H1 (cell line): ENCODE results near the gene GPER1. TPM values are rescaled to one million over a fixed set of nuclear protein-coding genes. Genes with fewer than 3 reads are reported as not detected.
A peak's percentile ranks its signal among the peaks of the same experiment; 100 is the strongest.

Experiments
- CTCF ChIA-PET: fragments of 300-600 bp; sonication (Branson Sonifier 250); formaldehyde crosslinking; loops from one replicate; lab custom pipeline; 2021; ENCODE audit not compliant: partially characterized antibody; lab: Charles Lee
- POLR2A ChIA-PET: fragments of 300-600 bp; sonication (Branson Sonifier 250); formaldehyde crosslinking; loops from one replicate; lab custom pipeline; 2021; ENCODE audit warnings: inconsistent platforms; ENCODE audit not compliant: partially characterized antibody; lab: Charles Lee
- DNase-seq, 2 experiments: peaks; one replicate each; pipeline versions ENCODE4 v3.0.0 to v3.0.0-alpha.2; 2010 to 2022; ENCODE audit warnings: low spot score in 2 of 2, low read depth in 1 of 2, mixed read lengths in 1 of 2
- FAIRE-seq: peaks from 2 replicates; lab custom pipeline; 2011; peaks lifted over from hg19 to GRCh38; lab: Jason Lieb, UNC
- H2AFZ ChIP-seq: 2 replicates; pipeline ENCODE4 v1.8.1; 2012; ENCODE audit warnings: low read length, inconsistent platforms
- H2AK5ac ChIP-seq: 2 replicates; pipeline ENCODE4 v1.6.1; 2013; ENCODE audit warnings: low read depth, low read length
- H2BK120ac ChIP-seq: replicated peaks from 2 replicates; pipeline ENCODE3; 2013; ENCODE audit warnings: low read depth, low read length, inconsistent platforms
- H2BK12ac ChIP-seq: 2 replicates; pipeline ENCODE4 v1.6.1; 2013; ENCODE audit warnings: low read depth, low read length
- H2BK15ac ChIP-seq: 2 replicates; pipeline ENCODE4 v1.6.1; 2013; ENCODE audit warnings: low read length
- H2BK20ac ChIP-seq: 2 replicates; pipeline ENCODE4 v1.6.1; 2013; ENCODE audit warnings: low read length
- H2BK5ac ChIP-seq: 2 replicates; pipeline ENCODE4 v1.6.1; 2013; ENCODE audit warnings: low read depth, low read length
- H3K14ac ChIP-seq: 2 replicates; pipeline ENCODE4 v1.6.1; 2013; ENCODE audit warnings: inconsistent platforms; ENCODE audit not compliant: insufficient read length
- H3K18ac ChIP-seq: 2 replicates; pipeline ENCODE4 v1.6.1; 2013; ENCODE audit warnings: low read length; ENCODE audit errors: extremely low read depth
- H3K23ac ChIP-seq: 2 replicates; pipeline ENCODE4 v1.6.1; 2013; ENCODE audit warnings: inconsistent platforms; ENCODE audit not compliant: insufficient read length
- H3K23me2 ChIP-seq: 2 replicates; pipeline ENCODE4 v1.6.1; 2013; ENCODE audit warnings: low read depth, low read length
- H3K27ac ChIP-seq: 2 replicates; pipeline ENCODE4 v1.6.1; 2011; ENCODE audit warnings: low read depth, low read length, inconsistent platforms
- H3K27me3 ChIP-seq, 4 experiments: replicated peaks in 1 of 4; 1 replicate in 1 of 4; 2 replicates in 3 of 4; pipeline versions ENCODE4 v1.6.1 to v1.8.1; 2011 to 2013; ENCODE audit warnings: low read length in 3 of 4, mild to moderate bottlenecking in 3 of 4, inconsistent platforms in 2 of 4, mixed read lengths in 2 of 4, moderate library complexity in 1 of 4; ENCODE audit not compliant: control insufficient read depth in 3 of 4, insufficient read depth in 3 of 4; ENCODE audit errors: extremely low read depth in 1 of 4
- H3K36me3 ChIP-seq, 4 experiments: 2 replicates each; pipeline versions ENCODE4 v1.6.1 to v1.8.1; 2011 to 2013; ENCODE audit warnings: mild to moderate bottlenecking in 4 of 4, low read length in 3 of 4, moderate library complexity in 2 of 4, control low read depth in 1 of 4, inconsistent platforms in 1 of 4; ENCODE audit not compliant: insufficient read depth in 4 of 4, control insufficient read depth in 2 of 4
- H3K4ac ChIP-seq: replicated peaks from 2 replicates; pipeline ENCODE3; 2013; ENCODE audit warnings: low read length, low read depth, mixed read lengths, inconsistent platforms; ENCODE audit not compliant: insufficient read length
- H3K4me1 ChIP-seq, 4 experiments: replicated peaks in 1 of 4; 1 replicate in 1 of 4; 2 replicates in 3 of 4; pipeline versions ENCODE4 v1.6.1 to v1.8.1; 2011 to 2013; ENCODE audit warnings: low read length in 3 of 4, inconsistent platforms in 2 of 4, mixed read lengths in 1 of 4; ENCODE audit not compliant: insufficient read depth in 4 of 4, control insufficient read depth in 3 of 4
- H3K4me2 ChIP-seq, 2 experiments: 2 replicates each; pipeline versions ENCODE4 v1.6.1 to v1.8.1; 2011 to 2013; ENCODE audit warnings: low read depth in 2 of 2, low read length in 2 of 2, control low read depth in 1 of 2, inconsistent platforms in 1 of 2, mild to moderate bottlenecking in 1 of 2; ENCODE audit not compliant: insufficient read depth in 1 of 2
- H3K4me3 ChIP-seq, 4 experiments: fragments of 200-600, 300-600 bp in 1 of 4; sonication (generic), shearing (Covaris generic), sonication (Bioruptor Twin) in 1 of 4; 2 replicates each; pipeline versions ENCODE4 v1.5.1 to v1.8.1; 2011 to 2016; ENCODE audit warnings: low read length in 4 of 4, low read depth in 3 of 4, control low read depth in 2 of 4, inconsistent platforms in 2 of 4, mild to moderate bottlenecking in 2 of 4, mixed read lengths in 1 of 4, moderate library complexity in 1 of 4; ENCODE audit not compliant: insufficient read depth in 2 of 4; ENCODE audit errors: extremely low read depth in 1 of 4
- H3K56ac ChIP-seq: replicated peaks from 2 replicates; pipeline ENCODE3; 2013; ENCODE audit warnings: low read depth, mild to moderate bottlenecking, mixed read lengths, low read length, inconsistent platforms; ENCODE audit not compliant: insufficient read length
- H3K79me1 ChIP-seq: 2 replicates; pipeline ENCODE4 v1.6.1; 2013; ENCODE audit warnings: low read depth, low read length, control low read depth
- H3K79me2 ChIP-seq, 2 experiments: 2 replicates each; pipeline versions ENCODE4 v1.6.1 to v1.8.1; 2012 to 2013; ENCODE audit warnings: low read length in 2 of 2, mild to moderate bottlenecking in 2 of 2, inconsistent platforms in 1 of 2; ENCODE audit not compliant: insufficient read depth in 2 of 2, control insufficient read depth in 1 of 2
- H3K9ac ChIP-seq, 4 experiments: replicated peaks in 1 of 4; 1 replicate in 1 of 4; 2 replicates in 3 of 4; pipeline versions ENCODE4 v1.6.1 to v1.8.1; 2011 to 2013; ENCODE audit warnings: low read depth in 3 of 4, low read length in 3 of 4, control low read depth in 2 of 4, mild to moderate bottlenecking in 2 of 4, moderate library complexity in 2 of 4, inconsistent platforms in 1 of 4; ENCODE audit errors: extremely low read depth in 1 of 4
- H3K9me3 ChIP-seq, 2 experiments: 2 replicates each; pipeline versions ENCODE4 v1.6.1 to v1.8.1; 2012 to 2013; ENCODE audit warnings: mild to moderate bottlenecking in 2 of 2, moderate library complexity in 2 of 2, control low read depth in 1 of 2, inconsistent platforms in 1 of 2, low read depth in 1 of 2, low read length in 1 of 2, mixed read lengths in 1 of 2; ENCODE audit not compliant: insufficient read depth in 2 of 2
- H4K20me1 ChIP-seq, 2 experiments: replicated peaks in 1 of 2; 2 replicates each; pipeline versions ENCODE3 to v1.8.1; 2011 to 2013; ENCODE audit warnings: inconsistent platforms in 2 of 2, low read length in 2 of 2, mild to moderate bottlenecking in 1 of 2; ENCODE audit not compliant: insufficient read depth in 2 of 2, control insufficient read depth in 1 of 2
- H4K5ac ChIP-seq: 2 replicates; pipeline ENCODE4 v1.6.1; 2013; ENCODE audit warnings: low read length, low read depth, mixed read lengths, inconsistent platforms; ENCODE audit not compliant: insufficient read length
- H4K8ac ChIP-seq: 2 replicates; pipeline ENCODE4 v1.8.0; 2013; ENCODE audit warnings: mild to moderate bottlenecking, moderate library complexity, low read length, inconsistent platforms; ENCODE audit not compliant: insufficient read depth; ENCODE audit errors: extremely low read depth
- H4K91ac ChIP-seq: replicated peaks from 2 replicates; pipeline ENCODE3; 2013; ENCODE audit warnings: low read length, mixed read lengths, inconsistent platforms; ENCODE audit not compliant: insufficient read length
- BRCA1 ChIP-seq: IDR thresholded peaks from 2 replicates; pipeline ENCODE4 v1.6.1; 2012; ENCODE audit warnings: low read depth, low read length, improper control_type of control experiment
- FOSL1 ChIP-seq: IDR thresholded peaks from 2 replicates; pipeline ENCODE4 v1.6.1; 2011; ENCODE audit warnings: mild to moderate bottlenecking, low read depth, low read length, moderate library complexity; ENCODE audit not compliant: insufficient read depth
- JUND ChIP-seq: IDR thresholded peaks from 2 replicates; pipeline ENCODE4 v1.6.1; 2011; ENCODE audit warnings: mild to moderate bottlenecking, improper control_type of control experiment, low read length
- KDM5A ChIP-seq: fragments of 200-600 bp; IDR thresholded peaks from 2 replicates; pipeline ENCODE4 v1.7.1; 2012; ENCODE audit warnings: mild to moderate bottlenecking, low read length, inconsistent platforms, mixed read lengths
- MAFK ChIP-seq: IDR thresholded peaks from 2 replicates; pipeline ENCODE4 v1.6.1; 2012; ENCODE audit warnings: low read depth, mild to moderate bottlenecking, improper control_type of control experiment, low read length
- NRF1 ChIP-seq: IDR thresholded peaks from 2 replicates; pipeline ENCODE4 v1.6.1; 2011; ENCODE audit warnings: mild to moderate bottlenecking, low read depth, low read length, improper control_type of control experiment
- SP4 ChIP-seq: IDR thresholded peaks from 2 replicates; pipeline ENCODE4 v1.6.1; 2012; ENCODE audit warnings: low read length, inconsistent platforms
- YY1 ChIP-seq: IDR thresholded peaks from 2 replicates; pipeline ENCODE4 v1.6.1; 2011; ENCODE audit warnings: low read depth, mild to moderate bottlenecking, low read length
- WGBS, 2 experiments: shearing (Covaris generic) in 1 of 2; methylation state at CpG; one replicate each; pipeline versions ENCODE4 v1.1.6 to v1.1.7; 2013 to 2015; ENCODE audit warnings: low lambda C conversion rate in 2 of 2, mixed read lengths in 2 of 2, inconsistent platforms in 1 of 2, low coverage in 1 of 2, missing lambda C conversion rate in 1 of 2; ENCODE audit not compliant: insufficient replicate concordance in 2 of 2, insufficient coverage in 1 of 2, insufficient read length in 1 of 2; ENCODE audit errors: extremely low coverage in 1 of 2, missing lambda C conversion rate in 1 of 2; 5-methylcytosine and 5-hydroxymethylcytosine counted together
- polyA plus RNA-seq, 7 experiments: library from polyadenylated mRNA; depleted of rRNA in 3 of 7; stranded (reverse) in 5 of 7; unstranded in 2 of 7; fragments of >200 nt in 5 of 7; fragments of 200-250 nt in 2 of 7; gene quantifications; 1 replicate in 5 of 7; 2 replicates in 1 of 7; 4 replicates in 1 of 7; pipeline versions ENCODE4 v1.2.1 to v1.2.3, GENCODE V29; 2011 to 2013; ENCODE audit warnings: missing spikeins in 2 of 7, mixed read lengths in 2 of 7
- total RNA-seq: library from RNA; stranded (reverse); fragmentation: NEBNext Ultra II Directional; extraction: Animal tissue kit (Norgen Biotek cat#: 25700); gene quantifications from 2 replicates; pipeline ENCODE4 v1.2.1, GENCODE V29; 2021

GPER1 gene
- total and polyA plus RNA-seq, 2 of the 8 experiments (the other 6 are each of a cell fraction or from before 2014, with no cell fraction given): 0.24 to 0.47 TPM

DNA sequence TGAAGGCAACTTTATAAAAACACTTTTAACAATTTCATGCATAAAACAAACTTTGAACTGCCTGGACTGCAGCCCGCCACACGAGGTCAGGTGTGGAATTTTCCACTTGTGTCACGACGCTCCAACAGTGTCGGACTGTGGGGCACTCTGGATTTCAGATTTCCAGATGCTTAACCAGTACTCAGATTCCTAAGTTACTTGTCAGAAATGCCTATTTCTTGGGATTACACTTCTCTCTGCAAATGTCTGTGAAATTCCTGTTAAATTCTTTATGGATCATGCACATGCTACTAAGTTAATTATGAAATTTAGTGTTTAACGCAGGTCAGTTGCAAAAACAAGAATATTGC is 473 bp upstream of the GPER1 start:
- Histone ChIP-seq H3K27ac (no peak overlapping the region), H3K23me2 (no peaks in the 10 kb centered on the region), H4K8ac (no peak overlapping the region), H3K9me3 (no peaks in the 10 kb centered on the region), H2BK5ac (no peak overlapping the region), H3K18ac (no peak overlapping the region), H3K4me3 (peak overlapping the region in 3 of 4 experiments; percentile 18 to 51 (median 43); a peak in 3 of 8 replicates), H3K4me2 (peak overlapping the region in 1 of 2 experiments; percentile 56; a peak in 2 of 4 replicates), H3K27me3 (no peaks in the 10 kb centered on the region), H4K20me1 (peaks cover 0 to 22% of the 10 kb centered on the region in 2 experiments), H4K91ac (no peak overlapping the region), H4K5ac (no peak overlapping the region), H3K79me1 (peaks cover 2% of the 10 kb centered on the region; the same call in 1 of the 2 replicates), H3K79me2 (0 out of 4 replicates have a peak, but pooled peaks cover 0 to 2% of the 10 kb centered on the region in 2 experiments), H2BK20ac (no peak overlapping the region), H2AFZ (no peak overlapping the region), H3K14ac (no peak overlapping the region), H3K36me3 (peaks cover 0 to 4% (median 0%) of the 10 kb centered on the region in 4 experiments; a peak in 2 of 8 replicates), H3K9ac (no peak overlapping the region), H3K56ac (no peak overlapping the region), H2BK120ac (no peak overlapping the region), H2AK5ac (no peak overlapping the region), H3K4me1 (peaks cover 2 to 19% (median 4%) of the 10 kb centered on the region in 4 experiments), H3K4ac (no peak overlapping the region), H2BK12ac (no peak overlapping the region), H3K23ac (no peak overlapping the region), H2BK15ac (no peak overlapping the region)
- 89% methylated on average over 6 of the region's 6 CpGs; no CpG with 5 or more reads in 1 of the 2 experiments for WGBS, 2 experiments
- ChIA-PET POLR2A (interaction anchor here (0.8 kb wide), 1 partner anchor 43 kb away, joined by 3 read pairs; no protein-coding TSS in a partner anchor), CTCF (interaction anchor here (0.6 to 2.0 kb wide), 11 partner anchors 9 to 176 kb away, joined by 3 to 12 read pairs (median 4); no protein-coding TSS in a partner anchor)
- no peak for DNase-seq
- FAIRE-seq: no peak
- no peak for TF ChIP-seq SP4
- TF ChIP-seq YY1: no peak
- no peak for TF ChIP-seq JUND
- TF ChIP-seq FOSL1: no peak
- no peak for TF ChIP-seq MAFK
- no peak for TF ChIP-seq NRF1
- TF ChIP-seq BRCA1: no peak
- TF ChIP-seq KDM5A: no peak
